ENCODE measurements around the gene EXOC4.
"Not testable (repeated sequence)": the region's sequence is repeated elsewhere in the genome, so short reads cannot be mapped to it uniquely, and the experiment has no call there.

The EXOC4 gene

DNA sequence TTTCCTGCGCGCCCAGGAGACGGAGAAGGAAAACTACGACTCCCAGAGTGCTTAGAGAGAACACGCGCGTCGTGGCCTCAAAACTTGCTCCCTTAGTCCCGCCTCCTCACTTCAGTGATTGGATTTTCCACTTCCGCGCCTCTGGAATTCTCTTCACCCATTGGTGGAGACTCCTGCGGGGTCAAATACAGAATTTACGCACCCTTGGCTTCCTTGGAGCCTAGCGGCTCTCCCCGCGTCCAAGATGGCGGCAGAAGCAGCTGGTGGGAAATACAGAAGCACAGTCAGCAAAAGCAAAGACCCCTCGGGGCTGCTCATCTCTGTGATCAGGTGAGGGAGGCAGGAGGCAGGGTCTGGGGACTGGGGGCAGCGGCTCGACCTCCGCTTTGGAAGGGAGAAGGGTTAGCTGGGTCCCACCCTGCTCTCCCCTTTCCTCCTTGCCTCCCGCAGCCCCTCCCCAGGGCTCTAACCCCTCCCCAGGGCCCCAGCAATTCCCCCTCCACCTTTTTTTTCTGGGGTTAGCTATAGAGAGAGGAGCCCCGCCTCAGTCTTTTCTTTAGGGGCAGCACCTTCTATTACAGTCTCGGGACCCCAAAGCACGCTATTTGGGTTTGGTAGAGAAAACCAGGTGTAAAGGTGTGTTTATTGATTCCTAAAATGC lies at the start of gene EXOC4:
TSS of gene EXOC4 (plus strand) at position 221 of the 661 bp plus-strand sequence.
- no peaks in the 10 kb centered on the region for H3K36me3 ChIP-seq (ENCODE audit: insufficient read depth, low read length)
- peak within 1 kb of the TSS; percentile 87 for H3K9ac ChIP-seq (ENCODE audit: low read depth, low read length)
- no peaks in the 10 kb centered on the region for H3K9me3 ChIP-seq (ENCODE audit: control insufficient read depth, insufficient read depth, low read length)
- H3K4me1 ChIP-seq (ENCODE audit: insufficient read depth, low read length), result peaks cover 4% of the 10 kb centered on the region; the same call in 1 of the 2 replicates

DNA sequence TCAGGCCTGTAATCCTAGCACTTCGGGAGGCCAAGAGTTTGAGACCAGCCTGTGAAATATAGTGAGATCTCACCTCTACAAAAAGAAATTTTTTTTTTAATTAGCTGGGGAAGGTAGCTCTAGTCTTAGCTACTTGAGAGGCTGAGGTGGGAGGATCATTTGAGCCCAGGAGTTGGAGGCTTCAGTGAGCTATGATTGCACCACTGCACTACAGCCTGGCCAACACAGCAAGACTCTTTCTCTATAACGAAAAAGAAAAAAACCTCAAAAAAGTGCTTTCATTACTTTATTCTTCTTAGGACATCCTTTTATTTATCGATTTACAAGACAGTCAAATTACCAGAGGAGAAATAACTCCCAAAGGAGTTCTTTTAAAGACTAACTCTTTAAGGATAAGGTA lies 49.4 kb upstream of the EXOC4 start:
- peaks cover 6% of the 10 kb centered on the region for H3K4me1 ChIP-seq (ENCODE audit: insufficient read depth, low read length)
- no peaks in the 10 kb centered on the region for H3K36me3 ChIP-seq (ENCODE audit: insufficient read depth, low read length)
- 0 out of 2 replicates have a peak, but pooled peaks cover 2% of the 10 kb centered on the region for H3K9me3 ChIP-seq (ENCODE audit: control insufficient read depth, insufficient read depth, low read length)
- no peak overlapping the region for H3K9ac ChIP-seq (ENCODE audit: low read depth, low read length)

DNA sequence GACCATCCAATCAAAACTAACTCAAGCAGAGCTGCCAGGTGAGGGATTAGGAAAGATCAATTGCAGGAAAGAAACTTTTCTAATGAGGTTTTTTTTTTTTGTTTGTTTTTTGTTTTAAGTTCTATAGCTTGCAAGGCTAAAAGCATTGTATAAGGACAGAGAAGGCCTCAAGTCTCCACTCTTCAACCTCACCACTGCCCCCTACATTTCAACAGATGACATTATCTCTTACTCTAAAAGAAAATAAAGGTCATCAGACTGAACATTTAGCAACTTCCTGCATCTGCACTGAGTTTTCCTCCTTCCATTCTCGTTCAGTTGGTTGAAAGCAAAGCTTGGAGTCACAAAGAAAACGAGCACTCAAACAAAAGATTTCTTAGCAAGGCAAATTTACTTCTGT lies 45.2 kb upstream of the EXOC4 start:
- H3K9ac ChIP-seq (ENCODE audit: low read depth, low read length), result no peak overlapping the region
- no peaks in the 10 kb centered on the region for H3K36me3 ChIP-seq (ENCODE audit: insufficient read depth, low read length)
- 0 out of 2 replicates have a peak, but pooled peaks cover 3% of the 10 kb centered on the region for H3K9me3 ChIP-seq (ENCODE audit: control insufficient read depth, insufficient read depth, low read length)
- H3K4me1 ChIP-seq (ENCODE audit: insufficient read depth, low read length), result no peaks in the 10 kb centered on the region

DNA sequence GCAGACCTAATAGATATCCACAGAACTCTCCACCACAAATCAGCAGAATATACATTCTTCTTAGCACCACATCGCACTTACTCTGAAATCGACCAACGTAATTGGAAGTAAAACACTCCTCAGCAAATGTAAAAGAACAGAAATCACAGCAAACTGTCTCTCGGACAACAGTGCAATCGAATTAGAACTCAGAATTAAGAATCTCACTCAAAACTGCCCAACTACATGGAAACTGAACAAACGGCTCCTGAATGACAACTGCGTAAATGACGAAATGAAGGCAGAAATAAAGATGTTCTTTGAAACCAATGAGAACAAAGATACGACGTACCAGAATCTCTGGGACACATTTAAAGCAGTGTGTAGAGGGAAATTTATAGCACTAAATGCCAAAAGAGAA lies 42.1 kb upstream of the EXOC4 start:
- H3K36me3 ChIP-seq (ENCODE audit: insufficient read depth, low read length); H3K9me3 ChIP-seq (ENCODE audit: control insufficient read depth, insufficient read depth, low read length); H3K4me1 ChIP-seq (ENCODE audit: insufficient read depth, low read length); H3K9ac ChIP-seq (ENCODE audit: low read depth, low read length): not testable (repeated sequence)

DNA sequence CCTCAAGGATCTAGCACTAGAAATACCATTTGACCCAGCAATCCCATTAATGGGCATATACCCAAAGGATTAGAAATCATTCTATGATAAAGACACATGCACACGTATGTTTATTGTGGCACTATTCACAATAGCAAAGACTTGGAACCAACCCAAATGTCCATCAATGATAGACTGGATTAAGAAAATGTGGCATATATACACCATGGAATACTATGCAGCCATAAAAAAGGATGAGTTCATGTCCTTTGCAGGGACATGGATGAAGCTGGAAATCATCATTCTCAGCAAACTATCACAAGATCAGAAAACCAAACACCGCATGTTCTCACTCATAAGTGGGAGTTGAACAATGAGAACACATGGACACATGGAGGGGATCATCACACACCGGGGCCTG lies 39.1 kb upstream of the EXOC4 start:
- H3K36me3 ChIP-seq (ENCODE audit: insufficient read depth, low read length); H3K4me1 ChIP-seq (ENCODE audit: insufficient read depth, low read length); H3K9ac ChIP-seq (ENCODE audit: low read depth, low read length); H3K9me3 ChIP-seq (ENCODE audit: control insufficient read depth, insufficient read depth, low read length): not testable (repeated sequence)

DNA sequence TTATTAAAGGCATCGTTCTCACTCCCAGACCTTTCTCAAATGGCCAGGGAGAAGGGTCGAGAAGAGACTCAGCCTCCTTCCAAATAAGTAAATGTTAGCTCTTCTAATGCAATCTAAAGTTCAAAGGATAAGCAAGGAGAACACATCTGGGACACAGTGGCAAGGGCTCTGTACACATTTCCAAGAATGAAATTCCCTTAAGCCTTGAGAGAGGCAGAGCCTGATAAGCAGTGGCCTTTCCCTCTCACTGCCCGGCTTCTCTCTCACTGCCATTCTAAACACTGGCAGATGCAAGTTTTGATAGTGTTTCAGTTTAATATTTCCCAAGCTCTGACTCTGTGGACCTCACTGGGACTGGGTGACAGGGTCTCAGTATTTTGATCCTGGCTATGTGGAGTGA lies 35.1 kb upstream of the EXOC4 start:
- H3K4me1 ChIP-seq (ENCODE audit: insufficient read depth, low read length), result no peaks in the 10 kb centered on the region
- H3K9me3 ChIP-seq (ENCODE audit: control insufficient read depth, insufficient read depth, low read length), result no peaks in the 10 kb centered on the region
- H3K9ac ChIP-seq (ENCODE audit: low read depth, low read length), result no peak overlapping the region
- H3K36me3 ChIP-seq (ENCODE audit: insufficient read depth, low read length), result no peaks in the 10 kb centered on the region; the same call in 1 of the 2 replicates

DNA sequence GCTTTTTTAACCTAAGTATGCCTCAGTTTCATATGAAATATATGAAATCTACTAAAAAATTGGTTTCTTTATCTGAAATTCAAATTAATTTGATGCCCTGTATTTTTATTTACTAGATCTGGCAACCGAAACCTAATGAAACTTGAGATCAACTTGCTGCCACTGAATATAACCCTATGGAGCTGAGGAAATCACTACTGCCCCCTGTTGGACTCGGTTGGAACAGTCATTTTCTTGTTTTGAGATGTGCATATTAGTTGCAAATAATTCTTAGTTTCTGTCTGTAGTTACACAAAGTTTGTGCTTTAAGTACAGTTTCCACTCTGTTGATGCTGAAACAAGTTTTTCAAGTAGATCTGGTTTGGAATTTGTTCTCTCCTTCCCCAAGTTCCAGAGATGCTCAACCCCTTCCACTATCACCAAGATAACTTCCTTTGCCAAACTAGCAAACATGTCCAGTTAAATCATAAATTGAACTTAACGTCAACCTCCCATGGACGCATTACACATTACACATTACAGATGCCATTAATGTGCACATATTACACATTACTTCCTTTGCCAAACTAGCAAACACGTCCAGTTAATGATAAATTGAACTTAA lies 22.2 kb upstream of the EXOC4 start:
- Histone ChIP-seq H3K36me3 (ENCODE audit: insufficient read depth, low read length) (no peaks in the 10 kb centered on the region), H3K9me3 (ENCODE audit: control insufficient read depth, insufficient read depth, low read length) (no peaks in the 10 kb centered on the region), H3K9ac (ENCODE audit: low read depth, low read length) (no peak overlapping the region), H3K4me1 (ENCODE audit: insufficient read depth, low read length) (no peaks in the 10 kb centered on the region)

DNA sequence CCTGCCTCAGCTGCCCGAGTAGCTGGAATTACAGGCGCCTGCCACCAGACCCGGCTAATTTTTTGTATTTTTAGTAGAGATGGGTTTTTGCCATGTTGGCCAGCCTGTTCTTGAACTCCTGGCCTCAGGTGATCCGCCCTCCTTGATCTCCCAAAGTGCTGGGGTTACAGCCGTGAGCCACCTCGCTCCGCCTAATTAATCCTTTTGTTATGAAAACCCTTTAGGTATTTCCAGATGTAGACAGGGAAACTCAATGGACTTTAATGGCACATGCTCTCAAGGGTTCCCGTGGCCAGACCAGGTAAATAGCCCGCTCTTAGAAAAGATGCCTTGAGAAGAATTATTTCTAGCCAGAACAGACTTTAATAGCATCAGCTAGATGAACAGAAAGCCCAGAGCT lies 19.7 kb upstream of the EXOC4 start:
- Histone ChIP-seq H3K9ac (ENCODE audit: low read depth, low read length) (no peak overlapping the region), H3K4me1 (ENCODE audit: insufficient read depth, low read length) (no peaks in the 10 kb centered on the region), H3K36me3 (ENCODE audit: insufficient read depth, low read length) (no peaks in the 10 kb centered on the region)

DNA sequence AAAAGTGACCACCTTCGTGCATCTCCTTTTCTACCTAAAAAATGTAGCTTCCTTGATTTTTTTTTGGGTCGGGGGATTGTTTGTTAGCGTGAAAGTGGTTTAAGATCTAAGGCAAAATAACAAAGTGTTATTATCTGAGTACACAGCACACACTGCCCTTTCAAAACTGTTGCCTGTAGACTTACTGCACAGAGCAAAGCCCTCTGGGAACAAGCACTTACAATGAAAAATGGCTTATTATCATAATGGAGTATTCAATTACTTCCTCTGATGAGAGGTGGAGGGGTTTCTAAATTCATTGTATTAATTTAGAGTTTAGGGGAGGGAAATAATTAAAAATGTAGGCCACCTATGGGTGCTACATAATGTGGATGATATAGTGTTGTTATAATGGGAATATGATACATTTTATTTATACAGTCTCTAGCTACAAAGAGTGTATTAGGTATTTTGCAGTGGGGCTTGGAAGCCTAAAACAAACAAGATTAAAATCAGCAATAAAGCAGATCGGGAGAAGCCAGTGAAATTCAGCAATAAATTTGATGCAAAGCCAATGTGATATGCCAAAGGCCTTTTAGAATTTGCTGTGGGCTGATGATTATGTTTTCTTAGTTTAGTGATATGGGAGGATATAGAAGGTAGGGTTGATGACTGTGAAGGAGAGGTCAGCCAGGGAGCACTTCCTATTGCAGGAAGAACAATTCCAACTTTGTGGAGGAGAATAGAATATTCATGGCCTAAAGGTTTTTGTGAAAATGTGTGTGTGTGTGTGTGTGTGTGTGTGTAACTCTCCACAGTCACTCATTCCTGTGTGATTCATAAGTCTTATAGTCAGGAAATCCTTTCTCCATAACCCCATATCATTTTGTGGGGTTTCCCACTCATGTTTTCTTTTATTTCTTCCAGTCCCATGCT lies 17.7 kb upstream of the EXOC4 start:
- no peak overlapping the region for H3K9ac ChIP-seq (ENCODE audit: low read depth, low read length)
- H3K4me1 ChIP-seq (ENCODE audit: insufficient read depth, low read length), result no peaks in the 10 kb centered on the region

More for the DNA sequence above, 19.7 kb upstream of the EXOC4 start:
- H3K9me3 ChIP-seq (ENCODE audit: control insufficient read depth, insufficient read depth, low read length), result no peaks in the 10 kb centered on the region

DNA sequence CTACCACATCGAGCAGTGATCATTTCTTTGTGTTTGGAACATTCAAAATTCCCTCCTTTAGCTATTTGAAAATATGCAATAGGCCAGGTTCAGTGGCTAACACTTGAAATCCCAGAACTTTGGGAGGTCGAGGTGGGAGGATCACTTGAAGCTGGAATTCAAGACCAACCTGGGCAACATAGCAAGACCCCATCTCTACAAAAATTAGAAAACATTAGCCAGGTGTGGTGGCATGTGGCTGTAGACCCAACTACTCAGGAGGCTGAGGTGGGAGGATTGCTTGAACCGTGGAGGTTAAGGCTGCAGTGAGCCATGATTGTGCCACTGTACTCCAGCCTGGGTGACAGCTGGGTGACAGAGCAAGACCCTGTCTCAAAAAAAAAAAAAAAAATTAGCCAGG lies 15.3 kb upstream of the EXOC4 start:
- H3K36me3 ChIP-seq (ENCODE audit: insufficient read depth, low read length), result no peaks in the 10 kb centered on the region
- no peak overlapping the region for H3K9ac ChIP-seq (ENCODE audit: low read depth, low read length)
- no peaks in the 10 kb centered on the region for H3K4me1 ChIP-seq (ENCODE audit: insufficient read depth, low read length)
- H3K9me3 ChIP-seq (ENCODE audit: control insufficient read depth, insufficient read depth, low read length), result no peaks in the 10 kb centered on the region

More for the DNA sequence above, 17.7 kb upstream of the EXOC4 start:
- Histone ChIP-seq H3K36me3 (ENCODE audit: insufficient read depth, low read length) (no peaks in the 10 kb centered on the region), H3K9me3 (ENCODE audit: control insufficient read depth, insufficient read depth, low read length) (no peaks in the 10 kb centered on the region)

DNA sequence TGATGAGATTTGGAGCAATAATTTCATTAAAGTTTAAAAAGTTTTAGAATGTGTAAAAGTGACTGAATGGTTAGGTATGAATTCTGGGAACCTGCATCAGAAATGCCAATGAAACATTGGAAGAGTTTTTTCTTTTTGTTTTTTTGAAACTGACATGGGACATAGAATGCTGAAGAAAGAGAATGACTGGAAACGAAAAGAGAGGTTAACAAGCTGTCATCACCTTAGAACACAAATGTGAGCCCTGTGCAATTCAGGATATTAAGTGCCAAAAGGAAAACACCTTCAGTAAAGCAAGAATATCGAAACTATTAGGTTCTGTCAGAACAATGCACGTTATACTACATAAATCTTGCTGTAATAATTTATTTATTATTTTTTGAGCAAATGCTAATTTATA lies 12.6 kb upstream of the EXOC4 start:
- Histone ChIP-seq H3K4me1 (ENCODE audit: insufficient read depth, low read length) (no peaks in the 10 kb centered on the region), H3K9ac (ENCODE audit: low read depth, low read length) (no peak overlapping the region), H3K9me3 (ENCODE audit: control insufficient read depth, insufficient read depth, low read length) (no peaks in the 10 kb centered on the region), H3K36me3 (ENCODE audit: insufficient read depth, low read length) (no peaks in the 10 kb centered on the region)

DNA sequence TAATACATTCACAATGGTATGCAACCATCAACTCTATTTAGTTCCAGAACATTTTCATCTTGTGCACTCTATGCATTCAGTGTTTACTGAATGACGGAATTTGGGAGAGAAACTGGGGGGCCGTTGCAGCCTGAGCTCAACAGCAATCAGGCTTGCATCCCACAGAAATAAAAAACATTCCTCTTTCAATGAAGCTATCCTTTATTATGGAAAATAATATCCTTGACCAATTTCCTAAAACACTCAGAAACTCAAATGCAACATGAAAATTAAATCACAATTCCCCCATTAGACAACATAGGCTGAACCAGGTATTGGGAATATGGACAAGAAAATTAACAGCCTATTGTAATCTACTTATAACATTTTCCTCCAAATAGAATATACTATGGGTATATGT lies 6.3 kb upstream of the EXOC4 start:
- Histone ChIP-seq H3K4me1 (ENCODE audit: insufficient read depth, low read length) (no peaks in the 10 kb centered on the region), H3K9me3 (ENCODE audit: control insufficient read depth, insufficient read depth, low read length) (no peaks in the 10 kb centered on the region), H3K9ac (ENCODE audit: low read depth, low read length) (no peak overlapping the region), H3K36me3 (ENCODE audit: insufficient read depth, low read length) (no peaks in the 10 kb centered on the region)

DNA sequence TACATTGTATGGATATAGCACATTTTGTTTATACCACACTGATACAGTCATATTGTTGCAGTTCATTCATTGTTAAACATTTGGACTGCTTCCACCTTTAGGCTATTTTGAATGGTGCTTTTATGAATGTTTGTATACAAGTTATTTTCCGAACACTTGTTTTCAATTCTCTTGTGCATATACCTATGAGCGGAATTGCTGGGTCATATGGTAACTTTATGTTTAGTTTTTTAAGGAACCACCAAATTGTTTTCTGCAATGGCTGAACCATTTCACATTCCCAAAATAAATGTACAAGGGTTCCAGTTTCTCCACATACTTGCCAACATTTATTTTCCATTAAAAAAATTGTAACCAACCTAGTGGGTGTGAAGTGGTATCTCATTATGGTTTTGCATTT lies 4.0 kb upstream of the EXOC4 start:
- Histone ChIP-seq H3K9ac (ENCODE audit: low read depth, low read length) (no peak overlapping the region), H3K36me3 (ENCODE audit: insufficient read depth, low read length) (no peaks in the 10 kb centered on the region), H3K4me1 (ENCODE audit: insufficient read depth, low read length) (no peaks in the 10 kb centered on the region), H3K9me3 (ENCODE audit: control insufficient read depth, insufficient read depth, low read length) (no peaks in the 10 kb centered on the region)

DNA sequence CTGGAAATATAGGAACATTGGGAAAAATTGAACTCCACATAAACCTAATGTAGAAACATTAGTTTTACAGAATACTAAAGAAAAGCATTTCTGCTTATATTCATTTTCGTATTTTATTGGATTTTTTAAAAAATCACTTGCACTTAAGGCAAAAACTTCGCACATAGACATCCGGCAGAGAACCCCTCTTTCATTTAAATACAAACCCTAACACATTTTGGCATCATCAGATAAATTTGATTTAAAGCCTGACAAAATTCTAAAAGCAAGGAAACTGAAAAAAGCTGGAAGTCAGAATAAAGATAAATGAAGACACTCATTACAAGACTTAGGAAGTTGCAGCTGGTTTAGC lies 396 bp upstream of the EXOC4 start:
- Histone ChIP-seq H3K36me3 (ENCODE audit: insufficient read depth, low read length) (no peaks in the 10 kb centered on the region), H3K9me3 (ENCODE audit: control insufficient read depth, insufficient read depth, low read length) (no peaks in the 10 kb centered on the region), H3K4me1 (ENCODE audit: insufficient read depth, low read length) (peaks cover 4% of the 10 kb centered on the region; the same call in 1 of the 2 replicates), H3K9ac (ENCODE audit: low read depth, low read length) (peak overlapping the region; percentile 28; the same call in 1 of the 2 replicates)

DNA sequence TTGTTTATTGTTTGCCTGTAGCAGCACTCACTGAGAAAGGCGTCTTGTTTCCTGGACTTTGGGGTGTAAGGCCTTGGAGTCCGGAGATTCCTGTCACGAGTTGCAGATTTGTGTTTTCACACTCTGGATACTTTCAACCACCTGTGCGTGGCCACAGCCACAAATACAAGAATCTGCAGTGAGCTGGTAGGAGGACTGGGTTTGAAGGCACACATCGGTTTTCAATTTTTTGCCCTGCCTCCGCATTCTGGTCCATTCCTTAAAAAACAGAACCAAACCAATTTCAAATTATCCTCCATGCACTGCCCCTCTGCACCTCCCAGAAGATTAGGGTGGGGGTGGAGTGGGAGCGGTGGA lies 619 bp downstream of the EXOC4 start:
- Histone ChIP-seq H3K4me1 (ENCODE audit: insufficient read depth, low read length) (peaks cover 4% of the 10 kb centered on the region; the same call in 1 of the 2 replicates), H3K9me3 (ENCODE audit: control insufficient read depth, insufficient read depth, low read length) (no peaks in the 10 kb centered on the region)

More for the DNA sequence above, 619 bp downstream of the EXOC4 start:
- H3K9ac ChIP-seq (ENCODE audit: low read depth, low read length), result peak overlapping the region; percentile 87
- H3K36me3 ChIP-seq (ENCODE audit: insufficient read depth, low read length), result no peaks in the 10 kb centered on the region

Data from ES-I3 (cell line).